Ishikawa (cell line): ENCODE data around the gene POMT2.

Experiments used
- CEBPB ChIP-seq: IDR thresholded peaks from 2 replicates; pipeline ENCODE4 v1.6.1; 2012
- CREB1 ChIP-seq: IDR thresholded peaks from 2 replicates; pipeline ENCODE4 v1.6.1; 2012; ENCODE audit warnings: low read depth
- EGR1 ChIP-seq: IDR thresholded peaks from 2 replicates; pipeline ENCODE4 v1.6.1; 2012
- EP300 ChIP-seq: IDR thresholded peaks from 2 replicates; pipeline ENCODE4 v1.6.1; 2012; ENCODE audit warnings: borderline replicate concordance
- FOXM1 ChIP-seq: IDR thresholded peaks from 2 replicates; pipeline ENCODE4 v1.6.1; 2012; ENCODE audit warnings: low read depth, borderline replicate concordance
- NFIC ChIP-seq: IDR thresholded peaks from 2 replicates; pipeline ENCODE4 v1.6.1; 2012
- RAD21 ChIP-seq: IDR thresholded peaks from 2 replicates; pipeline ENCODE4 v1.6.1; 2012; ENCODE audit warnings: low read depth
- TAF1 ChIP-seq: IDR thresholded peaks from 2 replicates; pipeline ENCODE4 v1.6.1; 2012; ENCODE audit warnings: low read depth, mild to moderate bottlenecking
- TCF12 ChIP-seq: IDR thresholded peaks from 2 replicates; pipeline ENCODE4 v1.6.1; 2012; ENCODE audit warnings: low read depth
- TEAD4 ChIP-seq: IDR thresholded peaks from 2 replicates; pipeline ENCODE4 v1.6.1; 2012
- YY1 ChIP-seq: IDR thresholded peaks from 2 replicates; pipeline ENCODE4 v1.6.1; 2012; ENCODE audit warnings: low read depth
- ZBTB7A ChIP-seq: IDR thresholded peaks from 2 replicates; pipeline ENCODE4 v1.6.1; 2012; ENCODE audit warnings: low read depth
- TF ChIP-seq, protein P1 (sequence below): IDR thresholded peaks from 2 replicates; pipeline ENCODE4 v1.6.1; 2012
- TF ChIP-seq, protein P2 (sequence below): IDR thresholded peaks from 2 replicates; pipeline ENCODE4 v1.6.1; 2012
- TF ChIP-seq, protein P3 (sequence below): IDR thresholded peaks from 2 replicates; pipeline ENCODE4 v1.6.1; 2012; ENCODE audit warnings: low read depth, mild to moderate bottlenecking

Gene POMT2

DNA sequence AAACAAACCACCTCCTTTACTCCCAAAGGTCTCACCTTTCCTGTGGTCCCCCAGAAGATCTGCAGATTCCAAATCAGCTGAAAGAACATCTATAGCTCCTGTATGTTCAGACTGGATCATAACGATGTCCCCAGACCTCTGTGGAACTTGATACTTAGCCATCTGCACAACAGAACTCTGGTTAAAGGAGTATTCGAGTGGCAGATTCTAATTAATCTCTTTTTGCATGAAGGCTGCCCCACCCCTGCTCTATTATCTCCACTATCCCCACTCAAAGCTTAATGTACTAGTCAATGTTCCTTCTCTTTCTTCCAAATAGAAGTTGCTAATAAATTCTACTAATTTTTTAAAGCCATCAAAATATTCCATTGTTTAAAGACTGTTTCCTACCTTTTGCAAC lies 23.0 kb upstream of the POMT2 start:
- TF ChIP-seq TEAD4: no peak
- TF ChIP-seq RAD21: no peak
- TF ChIP-seq, protein P1, sequence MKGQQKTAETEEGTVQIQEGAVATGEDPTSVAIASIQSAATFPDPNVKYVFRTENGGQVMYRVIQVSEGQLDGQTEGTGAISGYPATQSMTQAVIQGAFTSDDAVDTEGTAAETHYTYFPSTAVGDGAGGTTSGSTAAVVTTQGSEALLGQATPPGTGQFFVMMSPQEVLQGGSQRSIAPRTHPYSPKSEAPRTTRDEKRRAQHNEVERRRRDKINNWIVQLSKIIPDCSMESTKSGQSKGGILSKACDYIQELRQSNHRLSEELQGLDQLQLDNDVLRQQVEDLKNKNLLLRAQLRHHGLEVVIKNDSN: no peak
- TF ChIP-seq YY1: no peak
- TF ChIP-seq, protein P2, sequence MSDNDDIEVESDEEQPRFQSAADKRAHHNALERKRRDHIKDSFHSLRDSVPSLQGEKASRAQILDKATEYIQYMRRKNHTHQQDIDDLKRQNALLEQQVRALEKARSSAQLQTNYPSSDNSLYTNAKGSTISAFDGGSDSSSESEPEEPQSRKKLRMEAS: no peak
- TF ChIP-seq CREB1: no peak
- no peak for TF ChIP-seq NFIC
- TF ChIP-seq TCF12: no peak
- TF ChIP-seq, protein P3, sequence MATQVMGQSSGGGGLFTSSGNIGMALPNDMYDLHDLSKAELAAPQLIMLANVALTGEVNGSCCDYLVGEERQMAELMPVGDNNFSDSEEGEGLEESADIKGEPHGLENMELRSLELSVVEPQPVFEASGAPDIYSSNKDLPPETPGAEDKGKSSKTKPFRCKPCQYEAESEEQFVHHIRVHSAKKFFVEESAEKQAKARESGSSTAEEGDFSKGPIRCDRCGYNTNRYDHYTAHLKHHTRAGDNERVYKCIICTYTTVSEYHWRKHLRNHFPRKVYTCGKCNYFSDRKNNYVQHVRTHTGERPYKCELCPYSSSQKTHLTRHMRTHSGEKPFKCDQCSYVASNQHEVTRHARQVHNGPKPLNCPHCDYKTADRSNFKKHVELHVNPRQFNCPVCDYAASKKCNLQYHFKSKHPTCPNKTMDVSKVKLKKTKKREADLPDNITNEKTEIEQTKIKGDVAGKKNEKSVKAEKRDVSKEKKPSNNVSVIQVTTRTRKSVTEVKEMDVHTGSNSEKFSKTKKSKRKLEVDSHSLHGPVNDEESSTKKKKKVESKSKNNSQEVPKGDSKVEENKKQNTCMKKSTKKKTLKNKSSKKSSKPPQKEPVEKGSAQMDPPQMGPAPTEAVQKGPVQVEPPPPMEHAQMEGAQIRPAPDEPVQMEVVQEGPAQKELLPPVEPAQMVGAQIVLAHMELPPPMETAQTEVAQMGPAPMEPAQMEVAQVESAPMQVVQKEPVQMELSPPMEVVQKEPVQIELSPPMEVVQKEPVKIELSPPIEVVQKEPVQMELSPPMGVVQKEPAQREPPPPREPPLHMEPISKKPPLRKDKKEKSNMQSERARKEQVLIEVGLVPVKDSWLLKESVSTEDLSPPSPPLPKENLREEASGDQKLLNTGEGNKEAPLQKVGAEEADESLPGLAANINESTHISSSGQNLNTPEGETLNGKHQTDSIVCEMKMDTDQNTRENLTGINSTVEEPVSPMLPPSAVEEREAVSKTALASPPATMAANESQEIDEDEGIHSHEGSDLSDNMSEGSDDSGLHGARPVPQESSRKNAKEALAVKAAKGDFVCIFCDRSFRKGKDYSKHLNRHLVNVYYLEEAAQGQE: no peak
- no peak for TF ChIP-seq CEBPB

DNA sequence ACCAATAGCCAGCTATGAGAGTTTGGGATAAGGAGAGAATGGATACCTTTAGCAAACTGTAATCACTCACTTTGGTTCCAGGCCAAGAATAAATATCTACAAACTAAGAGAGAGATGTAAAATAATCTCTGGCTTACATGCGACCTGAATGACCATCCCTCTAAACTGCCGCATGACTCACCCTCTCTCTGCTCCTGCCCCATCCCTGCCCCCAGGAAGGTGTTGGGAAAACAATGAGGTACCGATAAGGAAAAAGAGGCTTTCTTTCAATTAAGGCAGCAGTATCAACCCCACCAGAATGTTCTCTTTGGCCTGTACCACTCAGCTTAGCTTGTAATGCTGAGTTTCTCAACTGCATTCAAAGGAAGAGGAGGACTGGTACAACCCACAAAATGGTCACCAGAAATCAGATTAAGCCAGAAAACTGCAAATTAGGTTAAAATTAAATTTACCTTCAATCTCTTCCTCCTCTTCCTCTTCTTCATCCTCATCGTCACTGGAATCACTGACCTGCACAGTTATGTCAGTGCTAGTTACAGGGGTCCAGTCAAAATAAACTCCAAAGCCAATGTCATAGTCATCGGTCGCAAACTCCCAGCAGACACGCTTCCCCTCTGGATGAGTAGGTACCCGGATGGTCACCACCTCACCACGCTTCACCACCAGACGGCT lies 22.2 kb upstream of the POMT2 start:
- TF ChIP-seq NFIC: no peak
- TF ChIP-seq EGR1: no peak
- TF ChIP-seq FOXM1: no peak
- TF ChIP-seq, protein P3: no peak
- TF ChIP-seq TAF1: no peak
- TF ChIP-seq CREB1: no peak
- no peak for TF ChIP-seq TEAD4
- no peak for TF ChIP-seq TCF12
- TF ChIP-seq ZBTB7A: no peak
- TF ChIP-seq, protein P2: no peak
- TF ChIP-seq CEBPB: no peak
- no peak for TF ChIP-seq YY1
- no peak for TF ChIP-seq EP300
- no peak for TF ChIP-seq RAD21
- TF ChIP-seq, protein P1: no peak

DNA sequence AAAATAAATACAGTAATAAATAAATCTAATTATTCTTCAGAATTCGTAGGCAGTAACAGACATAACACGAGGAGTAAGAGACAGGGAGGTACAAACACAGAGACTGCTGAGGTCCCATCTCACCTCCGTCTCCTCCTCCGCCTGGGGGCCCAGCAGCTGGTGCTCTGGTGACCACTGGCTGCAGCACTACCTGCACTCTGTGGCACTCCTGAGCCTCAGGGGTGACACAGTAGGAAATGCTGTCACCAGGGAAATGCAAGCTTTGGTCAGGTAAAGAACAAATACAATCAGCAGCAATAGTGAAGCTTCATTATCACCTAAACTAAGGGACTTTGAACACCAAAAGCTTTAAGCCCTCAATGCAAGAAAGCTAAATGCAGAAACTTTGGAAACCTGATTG lies 19.7 kb upstream of the POMT2 start:
- TF ChIP-seq CREB1 (no peak), TCF12 (no peak), NFIC (no peak), EGR1 (no peak), TEAD4 (no peak)
- TF ChIP-seq, protein P1: no peak
- TF ChIP-seq, protein P3: no peak

DNA sequence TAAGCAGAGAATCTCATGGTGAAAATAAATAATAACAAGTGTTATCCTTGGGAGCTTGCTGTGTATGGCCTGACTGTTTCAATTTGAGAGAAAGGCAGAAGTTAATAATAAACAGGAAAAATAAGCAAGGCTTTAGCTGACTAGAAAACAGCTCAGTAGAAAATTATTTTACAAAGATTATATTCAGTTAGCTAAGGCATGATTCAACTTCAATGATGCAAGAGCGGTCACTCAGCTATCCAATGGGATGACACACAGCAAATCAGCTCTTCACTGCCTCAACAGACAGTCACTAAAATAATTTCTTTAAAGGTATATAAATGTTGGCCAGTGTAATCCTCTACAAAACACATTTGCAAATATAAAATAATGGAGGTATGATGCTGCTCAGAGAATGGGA lies 18.7 kb upstream of the POMT2 start:
- no peak for TF ChIP-seq EP300
- TF ChIP-seq YY1: no peak
- TF ChIP-seq, protein P1: no peak
- TF ChIP-seq, protein P2: no peak
- TF ChIP-seq FOXM1: no peak
- TF ChIP-seq TAF1: no peak
